Endometrial microvascular endothelial cells (primary cell): Measurements from ENCODE around the gene HOXB4. TPM values are rescaled to one million over a fixed set of nuclear protein-coding genes. Genes with fewer than 3 reads are reported as not detected.

ENCODE experiments used
- in situ Hi-C: cut with HindIII; loops from 2 replicates; pipeline ENCODE4 v1.10.0; 2017; ENCODE audit warnings: low sequenced_read_pairs, low pct_unique_long_range_greater_than_20kb; ENCODE audit errors: inconsistent ontology term
- total RNA-seq: library from RNA; depleted of rRNA; stranded (reverse); fragments of >200 nt; gene quantifications from one replicate; pipeline ENCODE4 v1.2.3, GENCODE V29; 2015; ENCODE audit errors: inconsistent ontology term

The HOXB4 gene
- total RNA-seq, 1 donor from 2014 or later: 1.9 TPM

DNA sequence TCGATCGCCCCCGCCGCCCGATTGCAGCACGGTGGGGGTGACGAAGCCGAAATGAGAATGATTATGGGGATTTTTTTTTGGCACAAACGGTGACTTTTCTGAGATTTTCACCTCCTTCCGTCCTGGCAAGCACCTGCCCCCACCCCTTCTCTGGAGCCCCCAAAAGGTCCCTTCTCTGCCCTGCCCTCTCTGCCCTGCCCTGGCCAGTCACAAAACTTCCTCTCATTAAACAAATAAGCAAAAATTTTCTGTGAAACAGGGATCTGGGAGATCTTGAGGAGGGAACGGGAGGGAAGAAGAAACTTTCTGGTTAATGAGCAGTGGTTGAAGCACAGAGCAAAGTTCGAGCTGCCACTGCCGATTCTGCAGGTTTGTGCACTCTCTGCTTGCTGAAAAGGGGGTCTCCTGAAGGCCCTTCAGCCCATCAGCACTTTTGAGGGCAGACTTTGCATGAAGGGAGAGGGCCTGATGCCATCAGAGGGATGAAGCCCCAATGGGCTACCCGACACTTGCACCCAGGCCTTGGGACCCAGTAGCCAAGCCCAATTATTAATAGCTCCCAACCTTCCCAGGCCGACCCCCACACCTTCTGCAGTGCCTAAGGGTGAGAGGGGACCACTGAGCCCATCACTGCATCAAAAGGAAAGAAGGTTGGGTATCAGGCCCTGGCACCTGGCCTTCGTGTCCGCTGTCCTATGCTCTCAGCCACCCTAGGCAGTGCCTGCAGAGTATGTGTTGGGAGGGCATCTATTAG is 38.0 kb upstream of the HOXB4 start:
- in situ Hi-C loops: no loop called here

DNA sequence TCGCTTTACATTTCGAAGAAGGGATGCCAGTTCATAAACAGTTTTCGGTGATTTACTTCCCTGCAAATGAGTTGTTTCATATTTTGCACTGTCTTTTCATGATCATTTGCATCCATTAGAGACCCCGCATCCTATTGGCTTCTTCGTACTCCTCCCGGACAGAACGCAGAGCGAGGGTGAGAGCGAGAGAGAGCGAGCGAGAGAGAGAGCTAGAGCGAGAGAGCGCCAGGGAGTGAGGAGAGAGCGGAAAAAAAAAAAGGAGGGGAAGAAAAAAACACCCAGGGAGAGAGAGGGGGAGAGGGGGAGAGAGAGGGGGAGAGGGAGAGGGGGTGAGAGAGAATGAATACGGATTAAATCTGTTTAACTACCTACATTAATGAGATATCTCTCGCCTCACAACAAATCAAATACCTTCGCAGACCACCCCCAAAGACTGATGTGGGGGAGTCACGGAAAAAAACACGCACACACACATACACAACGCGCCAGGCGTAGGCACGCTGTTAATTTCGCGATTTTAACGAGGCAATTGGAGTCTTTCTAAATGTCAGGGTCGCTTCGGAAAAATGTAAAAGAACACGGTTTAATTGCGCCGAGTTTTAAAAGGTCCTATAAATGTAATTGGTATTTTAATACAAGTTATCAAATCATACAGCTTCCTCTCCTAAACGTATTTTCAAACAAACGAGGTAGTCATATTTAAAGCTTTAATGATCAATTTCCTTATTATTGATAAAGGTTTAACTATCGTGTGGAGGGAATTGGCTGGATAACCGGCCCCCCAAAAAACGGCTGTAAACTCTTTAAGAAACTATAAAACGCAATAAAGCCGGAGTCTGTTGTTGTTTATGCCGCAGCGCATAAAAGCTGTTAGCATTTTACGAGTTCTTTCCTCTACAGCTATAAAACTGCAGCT is 37.2 kb upstream of the HOXB4 start, which contains the start of gene HOXB8:
HOXB8 (minus strand) TSS at position 246 of the 916 bp plus-strand sequence. CDS start 588 bp downstream, outside the sequence.
- in situ Hi-C loops: no loop called here

DNA sequence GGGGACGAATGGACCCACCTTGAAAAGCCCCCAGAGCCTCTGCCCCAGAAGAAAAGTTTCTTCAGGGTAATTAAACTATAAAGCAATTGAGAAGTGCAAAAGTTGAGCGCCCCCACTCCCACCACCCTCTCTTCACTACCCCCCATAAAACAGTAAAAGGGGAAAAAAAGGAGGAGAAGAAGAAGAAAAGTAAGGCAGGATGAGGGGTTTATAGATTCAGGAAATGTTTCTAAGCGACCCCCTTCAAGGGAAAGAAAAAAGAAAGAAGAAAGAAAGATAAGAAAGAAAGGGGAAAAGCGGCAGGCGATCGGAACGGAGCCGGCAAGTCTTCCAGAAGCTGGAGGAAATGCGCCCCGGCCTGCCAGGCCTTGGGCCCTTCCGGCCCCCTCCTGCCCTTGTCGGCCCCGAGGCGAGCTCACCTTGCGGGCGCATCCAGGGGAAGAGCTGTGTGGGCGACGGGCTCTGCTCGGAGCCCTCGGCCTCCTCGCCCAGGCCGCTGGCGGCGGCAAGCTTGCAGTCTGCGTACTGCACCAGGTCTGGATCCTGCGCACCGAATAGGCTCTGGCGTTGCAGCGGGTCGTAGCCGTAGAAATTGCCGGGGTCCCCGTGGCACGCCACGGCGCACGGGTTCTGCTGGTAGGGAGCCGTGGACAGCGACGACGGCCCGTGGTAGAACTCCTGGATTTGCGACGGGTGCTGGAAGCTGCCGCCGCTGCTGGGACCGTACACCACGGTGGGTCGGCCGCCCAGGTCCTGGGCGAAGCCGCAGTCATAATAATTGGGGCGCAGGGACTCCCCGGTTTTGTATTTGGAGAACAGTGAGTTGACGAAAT is 35.9 kb upstream of the HOXB4 start:
- in situ Hi-C loops: no loop called here

DNA sequence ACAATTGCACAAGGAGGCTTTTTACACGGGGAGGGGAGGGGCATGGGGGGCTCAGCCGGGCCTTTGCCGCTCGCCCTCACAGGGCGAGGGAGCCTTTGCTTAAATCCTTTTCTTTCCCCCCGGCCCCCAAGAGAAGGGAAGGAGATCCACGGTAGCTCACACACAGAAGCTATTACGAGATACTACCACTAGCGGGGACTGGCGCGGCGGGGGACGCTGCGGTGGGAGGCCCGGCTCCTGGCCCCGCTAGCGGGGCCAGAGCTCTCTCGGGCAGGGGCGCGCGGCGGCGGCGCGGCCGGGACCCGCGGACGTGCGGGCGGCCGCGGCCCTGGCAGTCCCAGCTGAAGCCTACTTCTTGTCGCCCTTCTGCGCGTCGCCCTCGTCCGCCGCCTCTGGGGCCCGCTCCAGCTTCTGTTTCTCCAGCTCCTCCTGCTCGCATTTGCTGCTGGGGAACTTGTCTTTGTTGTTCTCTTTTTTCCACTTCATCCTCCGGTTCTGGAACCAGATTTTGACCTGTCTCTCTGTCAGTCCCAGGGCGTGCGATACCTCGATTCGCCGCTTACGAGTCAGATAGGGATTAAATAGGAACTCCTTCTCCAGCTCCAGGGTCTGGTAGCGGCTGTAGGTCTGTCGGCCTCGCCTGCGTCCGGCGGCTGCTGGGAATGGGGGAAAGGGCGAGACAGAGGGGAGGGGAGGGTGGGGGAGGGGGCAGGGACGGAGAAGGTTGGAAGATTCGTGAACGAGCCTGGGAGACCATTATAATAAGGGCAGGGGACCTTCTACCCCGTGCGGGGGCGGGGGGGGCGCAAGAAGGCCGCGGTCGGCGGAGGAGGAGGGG is 34.9 kb upstream of the HOXB4 start:
- in situ Hi-C loops: no loop called here

DNA sequence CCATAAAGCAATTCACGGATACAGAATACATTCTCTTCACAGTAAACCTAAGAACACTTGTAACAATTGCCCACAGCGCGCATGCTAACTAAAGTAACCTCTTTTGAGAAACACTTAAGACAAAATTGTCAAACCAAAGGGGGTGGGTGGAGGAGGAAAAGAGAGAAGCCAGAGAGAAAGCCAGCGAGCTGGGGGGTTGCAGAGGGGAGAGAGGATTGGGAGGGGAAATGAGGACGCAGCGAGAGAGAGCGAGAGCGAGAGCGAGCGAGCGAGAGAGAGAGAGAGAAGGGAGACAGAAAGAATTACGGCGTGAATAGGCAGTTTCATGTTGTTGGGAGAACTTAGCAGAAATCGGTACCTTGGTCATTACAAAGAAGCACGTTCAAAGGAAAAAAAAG is 34.3 kb upstream of the HOXB4 start:
- in situ Hi-C loops: no loop called here

DNA sequence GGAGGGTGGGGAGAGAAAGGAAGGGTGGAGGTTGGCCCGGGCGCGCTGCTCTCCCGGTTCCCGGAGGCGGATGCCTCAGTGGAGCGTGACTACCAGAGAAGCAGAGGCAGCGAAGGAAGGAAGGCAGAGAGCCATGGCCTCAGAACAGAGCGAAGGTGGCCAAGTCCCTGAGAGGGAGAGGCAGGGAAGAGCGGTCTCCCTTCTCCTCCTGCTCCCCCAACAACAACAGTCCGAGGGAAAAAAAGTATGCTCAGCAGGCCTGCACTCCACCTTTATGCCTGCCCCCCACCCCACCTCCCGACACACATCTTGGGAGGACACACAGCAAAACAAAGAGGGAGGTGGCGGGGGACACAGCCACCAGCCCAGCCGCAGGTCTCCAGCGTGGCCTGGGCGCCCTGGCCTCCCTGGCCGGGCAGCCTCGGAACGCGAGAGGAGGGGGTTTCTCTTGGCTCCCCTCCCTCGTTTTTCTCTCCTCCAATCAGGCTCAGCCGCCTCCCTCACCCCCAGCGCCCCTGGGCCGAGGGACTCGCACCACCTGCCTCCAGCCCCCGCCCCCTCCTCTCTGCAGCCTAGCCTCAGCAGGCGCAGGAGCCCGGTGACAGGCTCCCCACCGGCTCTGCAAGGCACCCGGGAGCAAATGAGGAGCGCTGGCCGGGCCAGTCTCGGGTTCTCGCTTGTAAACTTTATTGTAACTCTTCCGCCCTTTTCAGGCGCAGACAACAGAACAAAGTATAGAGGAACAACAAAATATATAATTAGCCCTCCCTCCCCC is 33.7 kb upstream of the HOXB4 start:
- in situ Hi-C loops: no loop called here

DNA sequence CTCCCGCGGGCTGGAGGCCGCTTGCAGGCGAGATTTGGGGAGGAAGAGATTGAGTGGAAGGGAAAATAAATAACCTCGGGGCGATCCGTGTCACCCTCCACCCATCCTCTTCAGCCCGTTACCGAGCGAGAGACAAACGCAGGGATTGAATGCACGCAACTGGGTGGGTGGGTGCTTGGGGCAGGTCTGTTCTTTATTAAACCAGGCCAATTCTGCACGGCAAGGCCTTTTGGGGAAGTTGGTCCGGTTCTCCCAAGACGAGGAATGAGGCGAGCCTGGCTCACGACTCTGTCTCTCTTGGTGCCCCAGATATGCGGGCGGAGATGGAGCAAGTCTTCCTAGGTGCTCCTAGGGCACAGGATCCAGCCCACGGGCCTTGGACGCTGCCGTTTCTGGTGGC is 33.1 kb upstream of the HOXB4 start:
- in situ Hi-C loops: no loop called here

DNA sequence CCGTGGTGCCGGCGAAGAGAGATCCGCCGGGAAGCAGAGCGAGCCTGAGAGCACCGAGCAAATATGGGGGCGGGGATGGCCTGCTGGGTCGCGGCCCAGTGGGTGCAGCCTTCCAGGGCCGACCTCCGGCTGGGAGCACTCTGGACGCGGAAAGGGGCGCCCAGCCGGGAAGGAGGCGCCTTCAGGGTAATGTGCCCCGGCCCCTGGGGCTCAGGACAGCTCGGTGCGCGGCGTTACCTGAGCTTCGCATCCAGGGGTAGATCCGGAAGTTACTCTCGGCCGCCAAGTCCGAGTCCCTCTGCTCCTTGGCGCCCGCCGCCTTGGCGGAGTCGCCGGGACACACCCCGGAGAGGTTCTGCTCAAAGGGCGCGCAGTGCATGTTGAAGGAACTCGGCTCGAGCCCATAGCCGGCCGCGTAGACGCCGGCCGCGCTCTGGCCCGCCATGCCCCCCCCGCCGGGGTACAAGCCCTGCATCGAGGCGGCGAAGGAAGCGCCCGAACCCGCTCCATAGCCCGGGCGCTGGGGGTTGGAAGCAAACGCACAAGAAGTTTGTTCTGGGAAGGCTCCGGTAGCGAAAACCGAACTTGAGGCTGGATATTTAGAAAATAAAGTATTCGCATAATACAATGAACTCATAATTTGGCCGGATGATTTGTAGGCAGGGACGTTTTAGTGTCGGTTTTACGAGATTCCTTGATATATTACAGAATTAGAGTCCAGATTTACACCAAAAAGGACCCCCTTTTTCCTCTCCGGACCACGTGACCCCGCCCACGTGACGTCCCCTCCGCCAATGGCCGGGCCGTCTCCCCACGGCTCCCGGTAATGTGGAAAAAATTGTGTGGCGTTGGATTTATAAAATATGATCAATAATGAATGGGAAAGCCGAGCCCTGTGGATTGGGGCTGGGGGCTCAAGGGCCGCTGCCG is 32.4 kb upstream of the HOXB4 start, which contains the start of gene HOXB7:
HOXB7 (minus strand) TSS at position 736 of the 930 bp plus-strand sequence; CDS start at position 637, 99 bp downstream.
- in situ Hi-C loops: no loop called here

DNA sequence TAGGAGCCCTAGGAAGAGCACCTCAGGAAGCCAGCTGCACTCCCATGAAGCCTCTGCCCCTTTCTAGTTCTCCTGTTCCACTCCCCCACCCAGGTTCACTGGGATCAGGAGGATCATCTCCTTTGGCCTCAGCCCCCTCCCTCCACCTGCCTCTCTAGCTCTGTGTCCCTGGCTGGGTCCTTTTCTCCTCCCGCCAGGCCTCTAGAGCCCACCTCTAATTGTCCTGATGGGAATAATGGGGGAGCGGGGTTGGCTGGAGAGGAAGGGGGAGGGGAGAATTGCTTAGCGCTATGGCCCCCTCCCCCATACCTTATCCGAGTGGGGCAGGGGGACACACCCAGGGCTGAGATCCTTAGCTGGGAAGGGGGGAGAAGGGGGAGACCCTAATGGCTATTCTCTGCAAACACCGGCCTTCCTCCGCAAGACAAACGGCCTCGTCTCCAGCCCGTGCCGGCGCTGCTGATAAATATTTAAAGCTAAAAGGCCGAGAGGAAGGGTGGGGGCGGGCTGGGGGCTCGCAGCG is 31.7 kb upstream of the HOXB4 start:
- in situ Hi-C loops: no loop called here

DNA sequence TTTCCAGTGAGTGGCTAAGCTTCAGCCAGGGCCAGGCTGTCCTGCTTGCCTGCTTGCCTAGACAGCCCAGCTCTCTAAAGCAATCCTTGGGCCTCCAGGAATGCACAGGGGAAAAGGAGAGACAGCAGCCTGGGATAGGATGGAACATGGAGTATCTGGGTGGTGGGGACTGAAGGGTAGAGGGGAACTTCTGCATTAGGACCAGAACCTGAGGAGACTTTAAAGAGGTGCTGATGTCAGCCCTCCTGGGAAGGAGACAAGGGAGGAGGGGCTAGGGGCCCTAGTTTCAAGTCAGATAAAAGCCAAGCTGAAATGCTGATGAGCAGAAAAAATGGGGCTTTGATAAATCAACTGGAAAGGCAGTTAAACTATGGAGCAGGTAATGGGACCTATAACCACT is 30.9 kb upstream of the HOXB4 start:
- in situ Hi-C loops: no loop called here

DNA sequence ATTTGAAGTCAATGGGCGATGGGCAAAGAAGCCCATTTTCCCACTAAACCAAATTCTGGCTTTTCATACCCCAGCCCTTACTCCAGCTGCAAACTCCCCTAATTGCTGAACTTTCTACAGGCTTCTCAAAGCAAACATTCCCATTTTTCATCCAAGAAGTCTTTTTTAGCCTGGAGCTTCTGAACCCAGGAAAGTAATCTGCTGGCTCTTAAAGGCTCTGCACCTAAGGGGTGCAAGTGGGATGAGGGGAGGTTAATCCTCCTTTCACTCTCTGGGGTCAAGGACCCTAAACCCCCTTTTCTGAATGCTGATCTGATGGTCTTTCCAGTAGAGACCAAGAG is 30.3 kb upstream of the HOXB4 start:
- in situ Hi-C loops: no loop called here

DNA sequence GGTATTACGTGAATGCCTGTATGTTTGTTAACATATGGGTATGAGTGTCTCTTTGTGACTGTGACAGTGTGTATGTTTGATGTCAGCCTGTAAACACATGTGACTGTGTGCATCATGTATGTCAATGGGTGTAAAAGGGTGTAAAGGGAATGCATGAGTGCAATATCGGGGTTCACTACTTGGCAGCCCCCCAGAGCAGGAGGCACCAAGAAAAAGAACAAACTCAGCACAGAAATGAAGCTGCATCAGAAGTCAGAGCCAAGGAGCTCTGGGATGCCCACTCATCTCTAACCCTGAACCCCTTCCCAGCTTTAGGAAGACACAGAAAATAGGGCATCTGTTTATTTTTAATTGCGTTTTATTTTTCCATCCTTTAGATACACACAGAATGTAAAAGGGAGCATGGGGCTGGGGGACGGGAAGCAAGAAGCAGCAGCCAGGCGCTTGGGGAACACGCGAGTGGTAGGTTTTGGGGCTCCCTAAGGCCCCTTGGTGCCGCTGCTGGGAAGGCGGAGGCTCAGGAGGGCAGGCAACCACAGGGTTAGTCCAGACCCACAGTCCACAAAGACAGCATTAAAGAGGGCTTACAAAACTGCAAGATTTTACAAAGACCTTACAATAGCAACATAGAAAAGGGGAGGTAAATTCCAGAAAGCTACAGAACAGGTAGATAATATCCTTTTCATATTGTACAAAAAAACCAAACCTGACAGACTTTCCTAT is 28.9 kb upstream of the HOXB4 start:
- in situ Hi-C loops: no loop called here

DNA sequence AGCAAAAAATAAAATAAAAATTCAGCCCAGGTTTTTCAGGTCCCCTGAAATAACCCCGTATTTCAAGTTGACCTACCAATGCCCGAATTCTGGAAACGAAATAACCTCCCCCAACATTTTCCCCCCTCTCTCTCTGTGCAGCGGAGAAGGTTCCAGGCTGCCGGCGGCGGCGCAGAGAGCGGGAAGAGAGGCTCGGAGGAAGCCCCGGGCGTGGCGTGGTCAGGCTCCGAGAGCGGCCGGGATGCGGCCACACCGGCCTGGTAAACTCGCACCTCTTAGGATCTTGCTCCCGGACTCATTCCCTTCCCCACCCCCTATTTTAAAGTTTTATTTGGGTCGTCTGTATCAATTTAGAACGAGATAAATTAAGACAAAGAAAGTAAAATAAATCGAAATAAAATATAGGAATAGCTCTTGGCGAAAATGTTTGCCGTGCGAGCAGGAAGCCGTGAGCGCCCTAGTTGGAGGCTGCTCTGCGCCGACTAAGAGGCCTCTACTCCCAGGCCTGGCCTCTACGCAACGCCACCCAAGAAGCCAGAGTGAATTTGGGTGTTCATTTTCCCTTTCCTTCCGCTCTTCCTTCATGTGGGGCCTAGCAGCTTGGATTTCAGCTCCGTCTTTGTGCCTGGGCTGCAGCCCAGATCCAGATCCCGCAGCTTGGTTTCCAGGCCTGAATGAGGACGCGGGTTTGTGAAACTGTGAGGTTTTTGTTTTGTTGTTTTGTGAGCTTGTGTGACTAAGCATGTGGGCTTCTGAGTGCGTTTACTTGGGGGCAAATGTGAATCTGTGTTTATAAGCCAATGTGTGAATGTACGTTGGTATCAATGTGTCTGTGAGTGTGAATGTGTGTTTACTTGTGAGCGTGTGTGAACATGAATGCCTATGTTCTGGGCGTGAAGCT is 28.1 kb upstream of the HOXB4 start:
- in situ Hi-C loops: no loop called here

DNA sequence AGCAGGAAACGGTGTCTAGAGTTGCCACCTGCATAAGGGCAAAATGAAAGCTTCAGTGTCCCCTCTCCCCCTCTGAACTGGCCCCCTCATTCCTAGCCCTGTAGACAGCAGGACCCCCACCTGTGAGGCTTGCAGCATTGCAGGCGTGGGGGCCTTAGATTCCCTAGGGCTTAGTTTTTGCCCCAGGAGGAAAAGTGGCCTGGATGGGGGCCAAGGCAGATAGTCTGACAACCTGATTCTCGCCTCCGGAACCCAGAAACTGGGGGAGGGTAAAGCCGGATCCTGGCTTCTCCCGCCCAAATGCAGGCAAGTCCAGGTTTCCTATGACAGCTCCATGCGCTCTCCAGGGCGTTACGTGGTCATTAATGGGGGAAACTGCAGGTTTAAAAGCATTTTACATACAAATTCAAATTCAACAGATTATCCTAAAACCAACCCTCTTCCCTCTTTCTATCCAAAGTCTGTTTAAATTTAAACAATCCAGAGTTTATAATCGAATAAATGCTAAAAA is 27.3 kb upstream of the HOXB4 start:
- in situ Hi-C loops: no loop called here
